Medulla oblongata (tissue), 1 donor: ENCODE results near the gene BANF2.

Experiments used
- DNase-seq: peaks from one replicate; pipeline ENCODE4 v3.0.0-alpha.2; 2015; ENCODE audit errors: extremely low spot score

The BANF2 gene

DNA sequence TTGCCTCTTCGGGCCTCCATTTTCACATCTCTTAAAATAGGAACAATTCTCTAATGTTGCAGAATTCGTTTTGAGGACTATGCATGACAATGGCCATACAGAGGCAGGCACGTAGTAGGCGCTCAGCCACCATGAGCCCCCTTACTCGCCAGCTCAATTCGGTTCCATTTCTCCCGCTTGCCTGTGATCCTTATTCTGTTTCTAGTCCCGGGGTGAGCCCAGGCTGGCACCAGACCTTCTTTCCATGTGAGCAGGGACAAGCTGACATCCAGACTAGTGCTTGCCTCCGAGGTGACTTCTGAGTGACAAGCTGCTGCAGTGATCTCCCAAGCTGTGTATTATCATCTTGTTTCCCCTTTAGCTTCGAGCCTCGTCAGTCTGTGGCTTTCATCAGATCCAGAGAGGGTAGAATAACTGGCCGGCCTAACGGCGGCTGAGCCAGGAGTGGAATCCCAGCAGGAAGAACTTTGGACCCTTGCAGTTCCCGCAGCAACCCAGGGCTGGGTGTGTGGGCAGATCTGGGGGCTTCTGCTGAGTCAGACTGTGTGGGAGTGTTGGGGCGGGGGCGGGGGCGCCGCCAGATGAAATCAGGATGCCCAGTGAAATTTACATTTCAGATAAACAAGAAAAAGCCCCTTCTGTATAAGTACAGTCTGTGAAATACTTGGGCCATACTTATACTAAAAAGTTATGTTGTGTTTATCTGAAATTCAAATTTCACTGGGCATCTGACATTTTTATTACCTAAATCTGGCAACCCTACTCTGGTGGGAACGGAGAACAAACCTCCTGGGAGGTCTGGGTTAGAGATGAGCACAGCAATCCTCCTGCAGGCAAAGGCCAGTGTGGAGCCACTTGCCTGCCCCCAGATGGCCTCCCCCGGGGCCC, 10.9 kb downstream of the BANF2 start:
- no peak for DNase-seq

DNA sequence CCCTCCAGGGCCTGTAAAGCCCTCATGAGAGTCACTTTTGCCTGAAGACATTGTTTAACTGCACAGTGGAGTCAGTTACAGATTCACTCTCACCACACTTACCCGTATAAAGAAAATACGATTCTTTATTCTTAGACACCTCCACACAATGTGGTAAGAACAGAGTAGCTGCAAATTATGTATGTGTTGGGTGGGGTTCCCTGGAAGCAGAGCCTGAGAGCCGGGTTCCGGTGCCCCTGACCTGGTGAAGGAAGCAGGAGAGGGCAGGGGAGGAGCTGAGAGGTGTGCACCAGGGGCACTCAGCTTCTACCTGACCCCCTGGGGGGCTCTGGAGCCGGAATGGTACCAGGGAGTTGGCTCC, 11.5 kb downstream of the BANF2 start:
- DNase-seq = no peak

DNA sequence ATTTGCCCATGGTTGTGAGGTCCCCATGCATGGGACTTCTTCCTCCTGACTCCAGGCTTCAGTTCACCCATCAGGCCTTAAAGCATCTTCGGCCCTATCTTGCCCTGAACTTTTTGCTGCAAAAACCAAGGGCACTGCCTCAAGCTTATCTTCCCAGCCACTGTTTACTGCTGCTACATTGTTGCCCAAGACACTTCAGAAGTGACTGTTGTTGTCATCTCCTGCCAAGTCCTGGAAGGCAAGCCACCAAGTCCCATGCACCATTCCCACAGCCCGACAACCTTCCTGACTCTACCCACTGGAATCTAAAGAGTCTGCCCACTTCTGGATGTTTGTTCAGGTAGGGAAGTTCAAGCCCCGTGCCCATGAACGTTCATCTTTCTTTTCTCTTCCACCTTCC, 12.4 kb downstream of the BANF2 start:
- DNase-seq = no peak

DNA sequence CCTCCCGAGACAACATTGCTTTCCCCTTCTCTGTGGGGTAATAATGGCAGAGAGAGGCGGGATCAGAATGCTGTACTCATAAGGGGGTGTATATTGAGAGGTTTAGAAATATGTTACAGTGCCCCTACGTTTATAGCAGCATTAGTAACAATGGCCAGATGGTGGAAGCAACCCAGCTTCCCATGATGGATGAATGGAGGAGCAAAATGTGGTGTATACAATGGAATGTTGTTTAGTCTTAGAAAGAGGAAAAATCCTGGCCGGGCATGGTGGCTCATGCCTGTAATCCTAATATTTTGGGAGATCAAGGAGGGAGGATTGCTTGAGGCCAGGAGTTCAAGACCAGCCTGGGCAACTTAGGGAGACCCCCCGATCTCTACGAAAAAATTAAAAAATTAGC, 12.9 kb downstream of the BANF2 start:
- DNase-seq = no peak

DNA sequence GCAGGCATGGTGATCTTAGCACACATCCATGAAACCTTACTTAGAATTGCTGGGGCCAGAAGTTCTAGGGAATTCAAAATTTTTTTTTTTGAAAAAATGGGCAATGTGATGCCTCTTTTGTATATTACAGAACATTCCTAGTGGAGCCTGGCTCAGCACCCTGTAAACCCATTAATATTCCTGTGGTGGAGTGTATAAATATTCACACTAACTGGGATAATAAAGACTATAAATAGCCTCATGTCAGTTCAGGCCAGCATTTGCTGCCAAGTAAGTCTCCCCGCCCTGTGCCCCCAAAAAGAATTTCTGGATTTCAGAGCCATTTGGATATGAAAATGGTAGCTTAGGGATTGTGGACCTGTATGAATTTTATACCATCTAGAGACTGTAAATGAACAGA, 14.8 kb downstream of the BANF2 start:
- no peak for DNase-seq

DNA sequence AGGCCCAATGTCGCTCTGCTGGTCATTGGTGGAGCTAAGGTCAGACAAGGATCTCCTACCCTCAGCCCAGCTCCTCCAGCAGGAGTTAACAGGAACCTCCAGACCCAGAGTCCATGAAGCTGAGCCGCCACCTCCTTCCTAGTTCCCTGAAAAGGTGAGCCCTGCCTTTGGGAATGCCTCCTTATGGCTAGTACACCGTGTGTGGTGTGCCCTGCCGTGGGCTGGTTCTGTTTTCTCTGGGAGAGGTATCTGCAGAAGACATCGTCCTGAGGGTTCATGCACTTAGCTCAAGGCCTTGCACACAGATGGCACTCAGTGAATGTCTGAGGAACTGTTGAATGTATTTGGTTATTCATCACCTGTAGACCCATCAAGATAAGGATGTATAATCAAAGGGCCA, 15.3 kb downstream of the BANF2 start:
- no peak for DNase-seq

DNA sequence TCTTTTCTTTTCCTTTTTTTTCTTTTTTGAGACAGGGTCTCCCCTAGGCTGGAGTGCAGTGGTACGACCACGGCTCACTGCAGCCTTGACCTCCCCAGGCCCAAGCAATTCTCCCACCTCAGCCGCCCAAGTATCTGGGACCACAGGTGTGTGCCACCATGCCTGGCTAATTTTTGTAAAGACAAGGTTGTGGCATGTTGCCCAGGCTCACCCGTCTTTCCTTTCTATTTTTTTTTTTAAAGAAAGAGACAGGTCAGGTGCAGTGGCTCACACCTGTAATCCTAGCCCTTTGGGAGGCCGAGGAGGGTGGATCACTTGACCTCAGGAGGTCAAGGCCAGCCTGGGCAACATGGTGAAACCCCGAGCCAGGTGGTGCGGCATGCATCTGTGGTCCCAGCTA, 16.6 kb downstream of the BANF2 start:
- DNase-seq = no peak

DNA sequence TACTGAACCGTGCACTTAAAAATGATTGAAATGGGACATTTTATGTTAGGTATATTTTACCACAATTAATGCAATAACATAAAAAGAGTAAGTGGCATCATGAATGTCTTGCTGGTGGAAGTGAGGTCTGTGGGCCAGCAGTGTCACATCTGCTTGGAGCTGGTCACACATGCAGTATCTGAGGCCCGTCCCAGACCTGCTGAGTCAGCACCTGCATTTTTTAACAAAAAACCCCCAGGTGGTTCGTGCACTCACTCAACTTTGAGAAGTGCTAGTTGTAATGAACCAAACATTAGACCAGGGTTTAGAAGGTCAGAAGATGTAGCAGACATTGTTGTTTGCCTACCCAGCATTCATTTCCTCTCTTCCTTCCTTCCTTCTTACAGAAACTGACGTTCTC, 21.0 kb downstream of the BANF2 start:
- no peak for DNase-seq

DNA sequence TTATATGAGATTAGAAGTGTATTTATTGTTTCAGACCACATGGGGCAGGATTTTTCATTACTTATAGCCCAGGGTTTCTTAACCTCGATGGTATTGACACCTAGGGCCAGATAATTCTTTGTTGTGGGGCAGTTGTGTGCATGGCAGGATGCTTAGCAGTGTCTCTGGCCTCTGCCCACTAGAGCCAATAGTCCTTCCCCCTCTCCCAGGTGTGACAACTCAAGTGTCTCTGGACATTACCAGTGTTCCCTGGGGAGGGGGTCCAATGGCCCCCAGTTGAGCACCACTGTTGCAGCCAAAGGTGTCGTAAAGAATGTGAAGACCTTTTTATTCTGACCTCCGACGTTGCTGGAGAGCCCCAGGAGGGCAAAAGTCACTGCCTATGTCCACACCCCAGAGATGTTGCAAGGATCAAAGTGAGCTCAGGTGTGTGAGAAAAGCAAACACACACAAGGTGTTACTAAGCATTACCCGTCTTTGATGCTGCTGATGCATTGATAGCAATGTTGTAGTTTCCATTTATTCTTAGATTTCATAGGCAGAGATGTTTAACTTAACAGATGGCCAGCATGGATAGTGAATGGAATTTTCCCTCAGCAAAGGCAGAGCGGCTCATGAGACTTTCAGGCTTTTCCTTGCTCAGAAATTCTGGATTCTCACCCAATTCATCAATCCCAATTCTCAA, 22.2 kb downstream of the BANF2 start:
- no peak for DNase-seq

DNA sequence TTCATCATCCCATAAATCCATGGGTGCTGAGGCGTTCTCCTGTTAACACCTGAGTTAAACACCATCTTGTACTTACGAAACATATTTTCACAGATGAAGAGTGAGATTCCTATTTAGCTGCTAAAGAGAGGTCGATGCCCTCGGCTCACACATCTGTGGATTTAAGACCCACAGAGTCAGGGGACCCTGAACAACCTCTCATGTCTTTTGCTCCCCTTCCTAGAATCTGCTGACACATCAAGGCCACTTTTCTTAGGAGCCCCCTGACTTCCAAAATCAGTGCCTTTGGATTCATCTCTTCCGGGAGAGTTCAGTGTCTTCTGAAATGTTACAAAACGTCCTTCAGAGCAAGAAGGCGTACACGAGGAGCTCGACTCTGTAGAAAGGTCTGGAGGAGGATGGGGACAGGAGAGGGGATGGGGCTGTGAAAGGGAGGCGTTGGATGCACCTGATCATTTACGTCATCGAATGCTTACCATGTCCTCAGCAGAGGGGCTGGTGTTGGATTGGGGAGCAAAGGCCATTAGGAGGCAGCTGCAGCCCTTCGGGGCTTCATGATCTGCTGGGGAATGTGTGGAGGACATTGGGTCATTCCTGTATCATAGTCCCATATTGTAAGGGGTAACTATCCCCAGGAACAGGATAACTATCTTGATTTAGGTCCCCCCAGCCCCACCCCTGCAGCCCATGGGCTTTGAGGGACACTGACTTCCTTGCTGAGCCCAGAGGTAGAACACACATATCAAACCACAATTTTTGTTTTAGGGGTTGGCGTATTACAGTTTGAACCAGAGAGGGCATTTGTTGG, 22.9 kb downstream of the BANF2 start:
- DNase-seq = no peak

DNA sequence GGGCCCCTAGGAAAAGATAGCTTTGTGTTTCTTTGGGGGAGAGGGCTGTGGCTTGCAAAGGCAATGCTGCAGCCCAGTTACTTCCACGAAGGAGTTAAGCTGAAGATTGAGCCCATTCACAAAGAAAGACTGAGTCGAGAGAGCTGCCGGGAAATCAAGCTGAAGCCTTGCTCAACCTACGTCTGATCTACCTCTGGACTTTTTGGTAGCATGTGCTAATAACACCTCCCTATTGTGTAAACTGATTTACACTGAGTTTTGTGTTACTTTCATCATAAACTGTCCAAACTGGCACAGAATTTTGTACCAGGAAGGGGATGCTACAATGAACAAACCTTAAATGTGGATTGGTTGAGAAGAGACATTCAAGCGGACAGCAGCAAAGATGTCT, 23.5 kb downstream of the BANF2 start:
- DNase-seq = no peak

DNA sequence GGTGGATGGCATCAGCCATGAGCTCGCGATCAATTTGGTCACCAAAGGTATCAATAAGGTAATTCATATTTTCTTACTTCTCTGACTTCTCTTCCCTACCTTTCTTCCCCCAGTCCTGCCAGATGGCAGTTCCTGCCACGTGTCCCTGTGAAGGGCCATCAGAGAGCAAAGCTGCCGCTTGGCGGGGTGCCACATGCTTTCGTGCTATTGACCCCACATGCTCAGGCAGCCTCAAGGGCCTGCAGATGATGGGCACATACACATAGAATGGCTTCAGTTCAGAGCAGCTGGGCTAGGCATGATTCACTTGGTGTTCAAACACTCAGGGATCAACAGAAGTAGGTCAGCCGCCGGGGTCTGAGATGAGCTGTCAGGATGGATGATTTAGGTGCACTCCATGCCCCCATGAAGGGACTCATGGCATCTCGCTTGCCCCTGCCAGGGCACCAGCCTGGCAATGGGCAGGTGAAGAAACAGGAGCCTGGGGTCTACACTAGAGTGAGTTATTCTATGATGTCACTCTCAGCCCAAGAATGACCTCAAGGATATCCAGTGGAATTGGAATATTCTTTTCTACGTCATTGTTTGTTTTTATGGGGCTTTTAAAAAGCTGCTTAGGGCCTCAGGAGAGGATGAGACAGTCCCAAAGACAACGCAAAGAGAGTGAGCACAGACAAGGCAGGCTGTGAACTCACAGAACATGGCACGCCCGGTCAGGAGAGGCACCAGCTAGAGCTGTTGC, 25.5 kb downstream of the BANF2 start:
- no peak for DNase-seq

DNA sequence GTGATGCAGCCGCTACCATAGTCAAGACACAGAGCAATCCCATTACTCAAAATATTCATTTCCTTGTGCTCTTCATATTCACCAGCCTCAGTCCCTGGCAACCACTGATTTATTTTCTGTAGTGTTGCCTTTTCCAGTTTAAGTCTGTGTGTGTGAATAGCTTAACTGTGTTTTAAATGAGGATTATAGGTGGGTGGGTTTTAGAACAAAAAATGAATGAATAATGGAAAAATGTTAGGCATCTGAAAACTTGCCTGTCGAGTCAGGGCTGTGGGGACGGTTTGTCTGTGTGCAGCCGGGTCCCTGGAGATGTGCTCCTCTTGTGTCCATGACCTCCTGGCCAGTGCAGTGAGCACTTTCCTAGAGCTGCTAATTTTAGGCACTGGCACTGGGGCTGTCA, 27.1 kb downstream of the BANF2 start:
- no peak for DNase-seq

DNA sequence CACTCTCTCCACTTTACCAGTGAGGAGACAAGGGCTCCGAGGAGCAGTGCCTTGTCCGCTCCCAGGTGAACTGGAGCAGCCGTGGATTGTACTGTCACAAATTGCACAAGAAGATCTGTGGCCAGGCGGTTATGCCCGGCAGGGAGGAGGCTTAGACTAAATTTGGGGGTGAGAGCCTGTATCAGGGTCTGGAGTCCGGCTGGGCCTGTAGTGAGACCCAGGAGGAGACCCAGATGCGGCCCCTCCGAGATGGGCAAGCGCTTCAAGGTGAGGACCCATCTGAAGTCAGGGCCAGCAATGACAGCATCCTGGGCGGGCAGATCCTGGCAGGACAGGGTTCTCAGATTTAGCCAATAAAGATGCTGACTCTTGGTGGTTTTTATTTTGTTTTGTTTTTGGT, 27.6 kb downstream of the BANF2 start:
- no peak for DNase-seq

DNA sequence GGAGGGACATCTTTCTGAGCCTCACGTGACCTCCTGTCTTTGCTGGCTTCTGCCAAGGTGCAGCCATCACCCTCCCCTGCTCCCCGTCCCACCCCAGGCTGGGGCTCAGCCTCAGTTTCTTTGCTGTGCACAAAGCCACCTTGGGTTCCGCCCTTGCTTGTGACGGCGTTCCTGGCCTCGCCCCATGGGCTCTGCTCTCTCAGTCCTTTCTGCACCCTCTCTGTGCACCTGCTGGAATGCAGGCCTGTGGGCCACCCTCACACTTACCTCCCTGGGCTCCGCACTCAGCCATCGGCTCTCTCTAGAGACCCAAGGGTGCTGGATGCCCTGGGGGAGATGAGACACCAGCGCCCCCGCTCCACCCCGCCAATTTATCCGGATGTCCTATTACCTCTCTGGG, 28.3 kb downstream of the BANF2 start:
- no peak for DNase-seq

DNA sequence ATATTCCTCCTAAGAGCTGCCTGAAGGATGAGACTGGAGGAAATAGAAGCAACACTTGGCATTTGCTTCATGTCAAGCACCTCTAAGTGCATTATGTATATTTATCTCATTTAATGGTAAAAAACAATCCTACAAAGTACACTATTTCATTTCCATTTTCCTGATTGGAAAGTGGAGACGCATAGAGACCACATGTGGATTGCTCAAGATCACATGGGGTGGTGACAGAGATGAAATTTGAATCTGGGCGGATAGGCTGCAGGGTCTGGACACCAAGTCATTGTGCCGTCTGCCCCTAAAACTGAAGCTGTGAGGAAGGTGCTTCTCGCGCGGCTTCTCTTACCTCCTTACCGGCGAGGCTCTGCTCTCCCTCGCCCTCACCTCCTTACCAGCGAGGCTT, 30.3 kb downstream of the BANF2 start:
- no peak for DNase-seq

DNA sequence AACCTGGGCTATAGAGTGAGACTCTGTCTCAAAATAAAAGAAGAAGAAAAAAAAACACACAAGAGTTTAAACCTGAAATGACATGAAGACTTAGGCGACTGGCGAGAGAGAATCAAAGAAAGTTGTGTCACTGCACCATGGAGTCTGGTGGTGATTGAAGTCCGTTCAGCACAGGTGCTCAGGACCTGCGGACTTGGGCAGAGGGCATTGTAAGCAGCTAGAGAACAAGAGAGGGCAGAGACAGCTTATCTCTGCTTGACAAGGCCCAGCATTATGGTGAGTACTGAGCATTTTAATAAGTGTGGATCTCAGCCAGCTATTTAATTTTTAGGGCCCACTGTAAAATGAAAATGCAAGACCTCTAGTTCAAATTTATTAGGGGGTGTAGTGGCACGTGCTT, 31.5 kb downstream of the BANF2 start:
- no peak for DNase-seq

DNA sequence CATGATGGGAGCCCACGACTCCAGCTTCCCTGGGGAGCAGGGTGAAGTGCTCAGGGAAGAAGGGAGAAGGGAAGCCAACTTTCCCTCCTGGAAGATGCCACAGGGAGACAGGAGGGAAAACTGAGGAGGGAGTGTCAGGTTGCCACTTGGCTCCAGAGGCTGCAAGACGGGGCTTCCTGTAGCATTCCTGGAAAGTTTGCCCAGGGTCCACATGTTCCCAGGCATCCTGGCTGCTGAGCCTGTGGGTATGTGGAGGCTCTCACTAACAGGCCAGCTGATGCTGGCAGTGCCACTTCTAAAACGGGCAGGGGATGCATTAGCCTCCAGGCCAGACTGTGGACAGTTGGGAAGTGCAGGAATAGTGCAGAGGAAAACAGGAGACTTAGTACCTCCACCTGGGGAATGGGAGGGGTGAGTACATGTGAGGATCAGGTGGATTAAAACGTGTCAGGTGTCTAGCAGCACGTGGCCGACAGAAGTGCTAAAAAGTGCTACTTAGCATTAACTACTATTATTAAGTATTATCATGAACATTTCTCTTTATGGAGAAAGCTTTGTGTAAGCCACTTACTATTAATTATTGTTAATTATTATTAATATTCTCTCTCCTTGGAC, 33.2 kb downstream of the BANF2 start:
- DNase-seq = no peak

DNA sequence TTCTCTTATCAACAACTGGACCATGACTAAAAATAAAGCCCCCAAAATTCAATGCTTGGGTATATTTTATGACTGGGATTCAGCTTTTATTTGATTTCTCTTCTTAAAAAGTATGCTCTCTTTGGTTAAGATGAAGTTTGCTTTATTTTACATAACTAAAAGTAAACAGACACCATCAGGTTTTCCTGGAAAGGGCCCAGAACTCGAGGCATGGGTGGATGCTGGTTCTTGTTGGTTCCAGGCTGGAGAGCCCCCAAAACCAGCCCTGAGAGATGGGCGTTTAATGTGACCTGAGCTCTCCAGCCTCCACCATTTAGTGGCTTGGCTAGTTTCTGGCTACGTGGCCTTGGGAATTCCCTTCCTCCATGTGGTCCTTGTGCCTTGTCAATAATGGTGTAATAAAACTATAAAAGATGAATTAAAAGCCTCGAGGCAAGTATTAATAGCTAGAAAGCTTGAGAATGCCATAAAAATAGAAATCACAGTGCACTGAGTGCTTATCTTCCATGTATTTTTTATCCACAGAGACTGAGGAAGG, 34.1 kb downstream of the BANF2 start:
- DNase-seq = no peak

DNA sequence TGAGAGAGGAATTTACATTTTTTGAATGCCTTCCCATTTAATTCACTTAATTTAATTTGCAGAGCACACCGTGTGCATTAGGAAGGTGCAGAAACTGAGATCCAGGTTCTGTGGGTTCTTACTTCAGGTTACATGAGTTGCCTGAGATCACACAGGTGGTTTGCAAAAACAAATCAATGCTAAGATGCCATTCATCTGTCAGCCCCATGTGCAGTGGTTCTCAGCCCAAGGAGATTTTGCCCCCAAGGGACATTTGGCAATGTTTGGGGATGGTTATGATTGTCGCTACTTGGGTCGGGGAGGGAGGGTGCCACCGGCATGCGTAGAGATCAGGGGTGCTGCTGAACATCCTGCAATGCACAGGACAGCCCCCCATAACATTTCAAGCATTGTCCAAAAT, 34.6 kb downstream of the BANF2 start:
- DNase-seq = no peak

DNA sequence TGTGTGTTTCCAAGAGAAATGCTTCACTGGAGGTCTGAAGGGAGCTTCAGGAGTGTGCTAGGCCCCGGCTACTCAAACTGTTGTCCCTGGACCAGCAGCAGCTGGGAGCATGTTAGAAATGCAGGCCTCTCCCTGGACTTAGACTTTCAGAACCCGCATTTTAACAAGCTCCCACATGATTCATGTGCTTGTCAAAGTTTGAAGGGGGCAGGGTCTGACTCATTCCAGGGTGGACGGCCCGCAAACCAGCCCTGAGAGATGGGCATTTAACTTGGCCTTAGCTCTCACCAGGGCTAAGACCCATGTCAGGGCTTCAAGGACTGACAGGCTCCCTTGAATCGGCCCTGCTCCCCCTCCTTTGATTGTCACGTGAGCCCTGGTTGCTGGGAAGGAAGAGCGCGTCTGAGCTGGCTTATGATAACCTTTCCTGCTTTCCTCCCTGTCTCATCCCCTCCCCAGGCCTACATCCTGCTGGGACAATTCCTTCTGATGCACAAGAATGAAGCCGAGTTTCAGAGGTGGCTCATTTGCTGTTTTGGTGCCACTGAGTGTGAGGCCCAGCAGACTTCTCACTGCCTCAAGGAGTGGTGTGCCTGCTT, 35.5 kb downstream of the BANF2 start:
- DNase-seq = no peak
